DOHH2 (cell line): ENCODE data around the gene ACSF2.
"Not testable (repeated sequence)": the region's sequence is repeated elsewhere in the genome, so short reads cannot be mapped to it uniquely, and the experiment has no call there.

ENCODE experiments used
- EZH2phosphoT487 ChIP-seq: fragments of 200-600 bp; sonication (generic); IDR thresholded peaks from 2 replicates; pipeline ENCODE4 v1.6.1; 2017; ENCODE audit warnings: borderline replicate concordance, mild to moderate bottlenecking, antibody characterized with exemption, low read length, moderate library complexity, mixed read lengths
- TF ChIP-seq, protein P1 (sequence below): fragments of 200-600 bp; sonication (generic); IDR thresholded peaks from one replicate; pipeline ENCODE4 v1.5.1; 2014; ENCODE audit warnings: antibody characterized with exemption, mild to moderate bottlenecking, low read depth, low read length; ENCODE audit not compliant: poor library complexity, severe bottlenecking

DNA sequence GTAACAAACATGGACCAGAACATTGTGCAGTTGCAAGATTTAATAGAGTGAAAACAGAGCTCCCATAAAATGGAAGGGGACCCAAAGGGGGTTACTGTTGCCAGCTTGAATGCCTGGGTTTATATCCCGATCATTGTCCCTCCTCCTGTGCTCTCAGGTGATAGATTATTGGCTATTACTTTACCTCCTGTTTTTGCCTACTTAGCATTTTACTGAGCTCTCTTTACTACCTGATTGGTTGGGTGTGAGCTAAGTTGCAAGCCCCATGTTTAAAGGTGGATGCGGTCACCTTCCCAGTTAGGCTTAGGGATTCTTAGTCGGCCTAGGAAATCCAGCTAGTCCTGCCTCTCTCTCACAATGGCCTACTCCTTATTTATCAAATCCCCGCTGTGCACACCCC is 20.7 kb upstream of the ACSF2 start:
- TF ChIP-seq, protein P1, sequence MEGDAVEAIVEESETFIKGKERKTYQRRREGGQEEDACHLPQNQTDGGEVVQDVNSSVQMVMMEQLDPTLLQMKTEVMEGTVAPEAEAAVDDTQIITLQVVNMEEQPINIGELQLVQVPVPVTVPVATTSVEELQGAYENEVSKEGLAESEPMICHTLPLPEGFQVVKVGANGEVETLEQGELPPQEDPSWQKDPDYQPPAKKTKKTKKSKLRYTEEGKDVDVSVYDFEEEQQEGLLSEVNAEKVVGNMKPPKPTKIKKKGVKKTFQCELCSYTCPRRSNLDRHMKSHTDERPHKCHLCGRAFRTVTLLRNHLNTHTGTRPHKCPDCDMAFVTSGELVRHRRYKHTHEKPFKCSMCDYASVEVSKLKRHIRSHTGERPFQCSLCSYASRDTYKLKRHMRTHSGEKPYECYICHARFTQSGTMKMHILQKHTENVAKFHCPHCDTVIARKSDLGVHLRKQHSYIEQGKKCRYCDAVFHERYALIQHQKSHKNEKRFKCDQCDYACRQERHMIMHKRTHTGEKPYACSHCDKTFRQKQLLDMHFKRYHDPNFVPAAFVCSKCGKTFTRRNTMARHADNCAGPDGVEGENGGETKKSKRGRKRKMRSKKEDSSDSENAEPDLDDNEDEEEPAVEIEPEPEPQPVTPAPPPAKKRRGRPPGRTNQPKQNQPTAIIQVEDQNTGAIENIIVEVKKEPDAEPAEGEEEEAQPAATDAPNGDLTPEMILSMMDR: not testable (repeated sequence)
- not testable (repeated sequence) for TF ChIP-seq EZH2phosphoT487
